Neural cell (in vitro differentiated cells): ENCODE measurements around the gene ZNF514. TPM values are rescaled to one million over a fixed set of nuclear protein-coding genes. Genes with fewer than 3 reads are reported as not detected.
A peak's percentile ranks its signal among the peaks of the same experiment; 100 is the strongest.

Experiments used
- H2AFZ ChIP-seq: fragments of 200-600, 300-800 bp; sonication (generic), shearing (Covaris generic); 2 replicates; pipeline ENCODE4 v1.6.0; 2014; ENCODE audit warnings: low read depth, mild to moderate bottlenecking, antibody characterized with exemption, low read length, moderate library complexity
- H3F3A ChIP-seq: fragments of 200-600 bp; shearing (Covaris generic); 2 replicates; pipeline ENCODE4 v1.6.1; 2016; ENCODE audit warnings: mild to moderate bottlenecking, moderate library complexity, mixed read lengths, antibody characterized with exemption, low read length; ENCODE audit not compliant: insufficient read depth, poor library complexity, severe bottlenecking
- H3K27ac ChIP-seq: fragments of 200-600, 300-800 bp; sonication (generic), shearing (Covaris generic); 2 replicates; pipeline ENCODE4 v1.5.1; 2014; ENCODE audit warnings: mild to moderate bottlenecking, low read length, moderate library complexity
- H3K27me3 ChIP-seq: fragments of 300-800, 200-600 bp; sonication (generic), shearing (Covaris generic); 2 replicates; pipeline ENCODE4 v1.6.0; 2014; ENCODE audit warnings: mild to moderate bottlenecking, low read depth, low read length, moderate library complexity; ENCODE audit not compliant: insufficient read depth
- H3K36me3 ChIP-seq: fragments of 300-800, 200-600 bp; sonication (generic), shearing (Covaris generic); 2 replicates; pipeline ENCODE4 v1.5.1; 2014; ENCODE audit warnings: mild to moderate bottlenecking, antibody characterized with exemption, low read length, moderate library complexity; ENCODE audit not compliant: insufficient read depth
- H3K4me2 ChIP-seq: fragments of 300-800, 200-600 bp; sonication (generic), shearing (Covaris generic); 2 replicates; pipeline ENCODE4 v1.6.0; 2014; ENCODE audit warnings: mild to moderate bottlenecking, low read length
- H3K4me3 ChIP-seq: fragments of 300-800, 200-600 bp; sonication (generic), shearing (Covaris generic); 2 replicates; pipeline ENCODE4 v1.5.1; 2014; ENCODE audit warnings: mild to moderate bottlenecking, low read length, moderate library complexity
- H3K79me2 ChIP-seq: fragments of 200-600 bp; shearing (Covaris generic); replicated peaks from 2 replicates; pipeline ENCODE4 v1.6.0; 2014; ENCODE audit warnings: mild to moderate bottlenecking, low read length, moderate library complexity; ENCODE audit not compliant: insufficient read depth
- H3K9ac ChIP-seq: fragments of 300-800, 200-600 bp; sonication (generic), shearing (Covaris generic); 2 replicates; pipeline ENCODE4 v1.6.1; 2016; ENCODE audit warnings: mild to moderate bottlenecking, low read length, mixed read lengths
- H3K9me2 ChIP-seq: fragments of 200-600 bp; shearing (Covaris generic); 2 replicates; pipeline ENCODE4 v1.6.1; 2016; ENCODE audit warnings: mild to moderate bottlenecking, low read length, mixed read lengths; ENCODE audit not compliant: insufficient read depth
- H3K9me3 ChIP-seq: fragments of 200-600, 300-800 bp; sonication (generic), shearing (Covaris generic); 2 replicates; pipeline ENCODE4 v1.6.1; 2016; ENCODE audit warnings: mild to moderate bottlenecking, mixed run types, low read length, moderate library complexity, mixed read lengths
- H4K20me1 ChIP-seq: fragments of 200-600 bp; shearing (Covaris generic); 2 replicates; pipeline ENCODE4 v1.6.1; 2016; ENCODE audit warnings: mild to moderate bottlenecking, mixed run types; ENCODE audit not compliant: insufficient read depth
- EP300 ChIP-seq: fragments of 450-650 bp; conservative IDR thresholded peaks from 2 replicates; pipeline ENCODE4 v1.6.1; 2014; ENCODE audit warnings: antibody characterized with exemption, mild to moderate bottlenecking, moderate library complexity; ENCODE audit not compliant: poor library complexity, severe bottlenecking
- EZH2 ChIP-seq: fragments of 200-600, 300-800 bp; shearing (Covaris generic), sonication (generic); IDR thresholded peaks from 2 replicates; pipeline ENCODE4 v1.6.1; 2014; ENCODE audit warnings: antibody characterized with exemption, low read length, borderline replicate concordance, mild to moderate bottlenecking; ENCODE audit not compliant: insufficient read depth, poor library complexity, severe bottlenecking
- MXI1 ChIP-seq: fragments of 450-650 bp; conservative IDR thresholded peaks from 2 replicates; pipeline ENCODE4 v1.6.1; 2014; ENCODE audit warnings: antibody characterized with exemption, mild to moderate bottlenecking; ENCODE audit not compliant: poor library complexity, severe bottlenecking
- POLR2AphosphoS5 ChIP-seq: IDR thresholded peaks from 2 replicates; pipeline ENCODE4 v1.6.1; 2012
- RAD21 ChIP-seq: fragments of 450-650 bp; conservative IDR thresholded peaks from 2 replicates; pipeline ENCODE4 v1.6.1; 2014; ENCODE audit warnings: antibody characterized with exemption, mild to moderate bottlenecking, moderate library complexity
- SMC3 ChIP-seq: fragments of 450-650 bp; conservative IDR thresholded peaks from 2 replicates; pipeline ENCODE4 v1.6.1; 2014; ENCODE audit warnings: antibody characterized with exemption, mild to moderate bottlenecking, moderate library complexity; ENCODE audit not compliant: poor library complexity
- TAF1 ChIP-seq: IDR thresholded peaks from 2 replicates; pipeline ENCODE4 v1.6.1; 2012; ENCODE audit warnings: low read depth
- polyA plus RNA-seq: library from polyadenylated mRNA; depleted of rRNA; stranded (reverse); fragments of >200 nt; gene quantifications from 2 replicates; pipeline ENCODE4 v1.2.3, GENCODE V29; 2014
- TF ChIP-seq, protein P1 (sequence below): IDR thresholded peaks from 2 replicates; pipeline ENCODE4 v1.6.1; 2012; ENCODE audit warnings: borderline replicate concordance
- TF ChIP-seq, protein P2 (sequence below): fragments of 450-650 bp; IDR thresholded peaks from 2 replicates; pipeline ENCODE4 v1.5.1; 2014; ENCODE audit warnings: antibody characterized with exemption, mild to moderate bottlenecking, moderate library complexity; ENCODE audit not compliant: poor library complexity, severe bottlenecking

The ZNF514 gene
- polyA plus RNA-seq, 1 donor from 2014 or later: 32.8 TPM

DNA sequence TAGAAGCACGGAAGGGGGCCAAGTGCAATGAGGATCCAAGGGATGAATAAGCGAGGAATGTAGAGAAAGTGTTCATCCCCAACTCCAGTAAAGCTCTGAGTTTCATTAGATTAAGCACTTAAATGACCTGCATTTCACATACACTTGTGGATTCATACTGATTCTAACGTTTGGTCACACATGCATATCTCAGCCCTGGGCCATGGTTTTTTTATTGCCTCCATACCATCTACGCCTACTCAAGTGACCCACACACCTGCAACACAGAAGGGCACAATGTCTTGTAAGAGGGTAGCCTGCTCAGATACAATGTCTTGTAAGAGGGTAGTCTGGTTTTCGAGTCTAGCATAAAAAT, 37.5 kb downstream of the ZNF514 start:
- Histone ChIP-seq H3K4me2 (peak overlapping the region; percentile 23), H3K9me3 (no peaks in the 10 kb centered on the region), H3K4me3 (peak overlapping the region; percentile 93), H3K9ac (peak overlapping the region; percentile 87), H3K27me3 (no peaks in the 10 kb centered on the region), H3F3A (no peaks in the 10 kb centered on the region), H3K27ac (peak overlapping the region; percentile 76), H2AFZ (peak overlapping the region; percentile 97), H3K9me2 (no peaks in the 10 kb centered on the region), H4K20me1 (no peaks in the 10 kb centered on the region), H3K36me3 (peaks cover 4% of the 10 kb centered on the region), H3K79me2 (peaks cover 23% of the 10 kb centered on the region)
- no peak for TF ChIP-seq POLR2AphosphoS5
- TF ChIP-seq TAF1: no peak
- TF ChIP-seq EZH2: no peak
- TF ChIP-seq, protein P1, sequence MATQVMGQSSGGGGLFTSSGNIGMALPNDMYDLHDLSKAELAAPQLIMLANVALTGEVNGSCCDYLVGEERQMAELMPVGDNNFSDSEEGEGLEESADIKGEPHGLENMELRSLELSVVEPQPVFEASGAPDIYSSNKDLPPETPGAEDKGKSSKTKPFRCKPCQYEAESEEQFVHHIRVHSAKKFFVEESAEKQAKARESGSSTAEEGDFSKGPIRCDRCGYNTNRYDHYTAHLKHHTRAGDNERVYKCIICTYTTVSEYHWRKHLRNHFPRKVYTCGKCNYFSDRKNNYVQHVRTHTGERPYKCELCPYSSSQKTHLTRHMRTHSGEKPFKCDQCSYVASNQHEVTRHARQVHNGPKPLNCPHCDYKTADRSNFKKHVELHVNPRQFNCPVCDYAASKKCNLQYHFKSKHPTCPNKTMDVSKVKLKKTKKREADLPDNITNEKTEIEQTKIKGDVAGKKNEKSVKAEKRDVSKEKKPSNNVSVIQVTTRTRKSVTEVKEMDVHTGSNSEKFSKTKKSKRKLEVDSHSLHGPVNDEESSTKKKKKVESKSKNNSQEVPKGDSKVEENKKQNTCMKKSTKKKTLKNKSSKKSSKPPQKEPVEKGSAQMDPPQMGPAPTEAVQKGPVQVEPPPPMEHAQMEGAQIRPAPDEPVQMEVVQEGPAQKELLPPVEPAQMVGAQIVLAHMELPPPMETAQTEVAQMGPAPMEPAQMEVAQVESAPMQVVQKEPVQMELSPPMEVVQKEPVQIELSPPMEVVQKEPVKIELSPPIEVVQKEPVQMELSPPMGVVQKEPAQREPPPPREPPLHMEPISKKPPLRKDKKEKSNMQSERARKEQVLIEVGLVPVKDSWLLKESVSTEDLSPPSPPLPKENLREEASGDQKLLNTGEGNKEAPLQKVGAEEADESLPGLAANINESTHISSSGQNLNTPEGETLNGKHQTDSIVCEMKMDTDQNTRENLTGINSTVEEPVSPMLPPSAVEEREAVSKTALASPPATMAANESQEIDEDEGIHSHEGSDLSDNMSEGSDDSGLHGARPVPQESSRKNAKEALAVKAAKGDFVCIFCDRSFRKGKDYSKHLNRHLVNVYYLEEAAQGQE: no peak
- TF ChIP-seq EP300: no peak
- no peak for TF ChIP-seq RAD21
- TF ChIP-seq, protein P2, sequence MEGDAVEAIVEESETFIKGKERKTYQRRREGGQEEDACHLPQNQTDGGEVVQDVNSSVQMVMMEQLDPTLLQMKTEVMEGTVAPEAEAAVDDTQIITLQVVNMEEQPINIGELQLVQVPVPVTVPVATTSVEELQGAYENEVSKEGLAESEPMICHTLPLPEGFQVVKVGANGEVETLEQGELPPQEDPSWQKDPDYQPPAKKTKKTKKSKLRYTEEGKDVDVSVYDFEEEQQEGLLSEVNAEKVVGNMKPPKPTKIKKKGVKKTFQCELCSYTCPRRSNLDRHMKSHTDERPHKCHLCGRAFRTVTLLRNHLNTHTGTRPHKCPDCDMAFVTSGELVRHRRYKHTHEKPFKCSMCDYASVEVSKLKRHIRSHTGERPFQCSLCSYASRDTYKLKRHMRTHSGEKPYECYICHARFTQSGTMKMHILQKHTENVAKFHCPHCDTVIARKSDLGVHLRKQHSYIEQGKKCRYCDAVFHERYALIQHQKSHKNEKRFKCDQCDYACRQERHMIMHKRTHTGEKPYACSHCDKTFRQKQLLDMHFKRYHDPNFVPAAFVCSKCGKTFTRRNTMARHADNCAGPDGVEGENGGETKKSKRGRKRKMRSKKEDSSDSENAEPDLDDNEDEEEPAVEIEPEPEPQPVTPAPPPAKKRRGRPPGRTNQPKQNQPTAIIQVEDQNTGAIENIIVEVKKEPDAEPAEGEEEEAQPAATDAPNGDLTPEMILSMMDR: no peak
- TF ChIP-seq MXI1: no peak
- no peak for TF ChIP-seq SMC3

DNA sequence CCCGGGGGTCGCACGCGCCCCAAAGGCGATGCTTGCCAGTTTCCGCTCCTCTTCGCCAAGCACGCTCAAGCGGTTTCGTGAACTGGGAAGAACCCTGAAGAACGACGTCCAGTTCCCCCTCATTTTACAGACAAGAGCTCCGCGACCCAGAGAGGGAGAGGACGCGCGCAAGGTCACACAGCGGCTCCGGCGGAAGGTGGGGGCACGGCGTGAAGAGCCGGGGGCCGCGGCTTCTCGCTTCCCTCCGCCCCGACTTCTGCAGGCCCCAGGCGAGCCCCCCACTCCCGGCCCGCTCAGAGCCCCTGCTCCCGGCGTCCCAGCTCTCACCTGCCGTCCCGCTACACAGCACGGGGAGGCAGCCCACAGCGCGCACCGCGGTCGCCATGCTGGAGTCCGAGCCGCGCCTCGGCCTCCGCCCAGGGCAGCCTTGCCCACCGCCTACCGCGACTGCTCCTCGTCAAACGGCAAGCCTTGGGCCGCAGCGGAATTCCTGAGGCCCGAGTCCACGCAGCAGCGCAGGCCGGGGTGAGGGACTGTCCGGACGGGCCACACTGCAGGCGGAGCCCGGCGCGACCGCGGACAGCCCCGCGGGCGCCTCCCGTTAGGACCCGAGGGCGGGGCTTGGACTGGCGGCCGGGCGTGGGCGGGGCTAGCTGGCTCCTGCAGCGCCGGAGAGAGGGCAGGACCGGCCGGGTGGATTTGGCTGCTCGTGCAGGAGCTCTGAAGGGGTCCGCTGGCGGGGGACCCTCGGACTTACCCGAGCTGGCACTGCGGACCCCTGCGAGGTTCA, 38.0 kb downstream of the ZNF514 start, which contains the start of gene MRPS5:
MRPS5 (minus strand) TSS at position 402 of the 790 bp plus-strand sequence; CDS start at position 385, 17 bp downstream.
- Histone ChIP-seq H3F3A (no peaks in the 10 kb centered on the region), H3K9me3 (no peaks in the 10 kb centered on the region), H3K9me2 (no peaks in the 10 kb centered on the region), H4K20me1 (no peaks in the 10 kb centered on the region), H3K79me2 (peaks cover 23% of the 10 kb centered on the region), H2AFZ (peak within 1 kb of the TSS; percentile 97), H3K4me2 (peak within 1 kb of the TSS; percentile 85), H3K36me3 (peaks cover 4% of the 10 kb centered on the region), H3K4me3 (peak within 1 kb of the TSS; percentile 93), H3K27ac (peak within 1 kb of the TSS; percentile 76), H3K9ac (peak within 1 kb of the TSS; percentile 87), H3K27me3 (no peaks in the 10 kb centered on the region)
- TF ChIP-seq, protein P1: no peak
- TF ChIP-seq MXI1 (peak; percentile 87), EP300 (peak; percentile 53), RAD21 (peak; percentile 33), TAF1 (peak; percentile 62), SMC3 (peak; percentile 62), POLR2AphosphoS5 (peak; percentile 72), EZH2 (no peak)
- TF ChIP-seq, protein P2: peak; percentile 64
